Neural cell (in vitro differentiated cells): Measurements from ENCODE around the gene NTRK2. TPM values are rescaled to one million over a fixed set of nuclear protein-coding genes. Genes with fewer than 3 reads are reported as not detected.
A peak's percentile ranks its signal among the peaks of the same experiment; 100 is the strongest.

ENCODE experiments used
- H2AFZ ChIP-seq: fragments of 200-600, 300-800 bp; sonication (generic), shearing (Covaris generic); 2 replicates; pipeline ENCODE4 v1.6.0; 2014; ENCODE audit warnings: low read depth, mild to moderate bottlenecking, antibody characterized with exemption, low read length, moderate library complexity
- H3F3A ChIP-seq: fragments of 200-600 bp; shearing (Covaris generic); 2 replicates; pipeline ENCODE4 v1.6.1; 2016; ENCODE audit warnings: mild to moderate bottlenecking, moderate library complexity, mixed read lengths, antibody characterized with exemption, low read length; ENCODE audit not compliant: insufficient read depth, poor library complexity, severe bottlenecking
- H3K27ac ChIP-seq: fragments of 200-600, 300-800 bp; sonication (generic), shearing (Covaris generic); 2 replicates; pipeline ENCODE4 v1.5.1; 2014; ENCODE audit warnings: mild to moderate bottlenecking, low read length, moderate library complexity
- H3K27me3 ChIP-seq: fragments of 300-800, 200-600 bp; sonication (generic), shearing (Covaris generic); 2 replicates; pipeline ENCODE4 v1.6.0; 2014; ENCODE audit warnings: mild to moderate bottlenecking, low read depth, low read length, moderate library complexity; ENCODE audit not compliant: insufficient read depth
- H3K36me3 ChIP-seq: fragments of 300-800, 200-600 bp; sonication (generic), shearing (Covaris generic); 2 replicates; pipeline ENCODE4 v1.5.1; 2014; ENCODE audit warnings: mild to moderate bottlenecking, antibody characterized with exemption, low read length, moderate library complexity; ENCODE audit not compliant: insufficient read depth
- H3K4me2 ChIP-seq: fragments of 300-800, 200-600 bp; sonication (generic), shearing (Covaris generic); 2 replicates; pipeline ENCODE4 v1.6.0; 2014; ENCODE audit warnings: mild to moderate bottlenecking, low read length
- H3K4me3 ChIP-seq: fragments of 300-800, 200-600 bp; sonication (generic), shearing (Covaris generic); 2 replicates; pipeline ENCODE4 v1.5.1; 2014; ENCODE audit warnings: mild to moderate bottlenecking, low read length, moderate library complexity
- H3K79me2 ChIP-seq: fragments of 200-600 bp; shearing (Covaris generic); replicated peaks from 2 replicates; pipeline ENCODE4 v1.6.0; 2014; ENCODE audit warnings: mild to moderate bottlenecking, low read length, moderate library complexity; ENCODE audit not compliant: insufficient read depth
- H3K9ac ChIP-seq: fragments of 300-800, 200-600 bp; sonication (generic), shearing (Covaris generic); 2 replicates; pipeline ENCODE4 v1.6.1; 2016; ENCODE audit warnings: mild to moderate bottlenecking, low read length, mixed read lengths
- H3K9me2 ChIP-seq: fragments of 200-600 bp; shearing (Covaris generic); 2 replicates; pipeline ENCODE4 v1.6.1; 2016; ENCODE audit warnings: mild to moderate bottlenecking, low read length, mixed read lengths; ENCODE audit not compliant: insufficient read depth
- H3K9me3 ChIP-seq: fragments of 200-600, 300-800 bp; sonication (generic), shearing (Covaris generic); 2 replicates; pipeline ENCODE4 v1.6.1; 2016; ENCODE audit warnings: mild to moderate bottlenecking, mixed run types, low read length, moderate library complexity, mixed read lengths
- H4K20me1 ChIP-seq: fragments of 200-600 bp; shearing (Covaris generic); 2 replicates; pipeline ENCODE4 v1.6.1; 2016; ENCODE audit warnings: mild to moderate bottlenecking, mixed run types; ENCODE audit not compliant: insufficient read depth
- EP300 ChIP-seq: fragments of 450-650 bp; conservative IDR thresholded peaks from 2 replicates; pipeline ENCODE4 v1.6.1; 2014; ENCODE audit warnings: antibody characterized with exemption, mild to moderate bottlenecking, moderate library complexity; ENCODE audit not compliant: poor library complexity, severe bottlenecking
- EZH2 ChIP-seq: fragments of 200-600, 300-800 bp; shearing (Covaris generic), sonication (generic); IDR thresholded peaks from 2 replicates; pipeline ENCODE4 v1.6.1; 2014; ENCODE audit warnings: antibody characterized with exemption, low read length, borderline replicate concordance, mild to moderate bottlenecking; ENCODE audit not compliant: insufficient read depth, poor library complexity, severe bottlenecking
- MXI1 ChIP-seq: fragments of 450-650 bp; conservative IDR thresholded peaks from 2 replicates; pipeline ENCODE4 v1.6.1; 2014; ENCODE audit warnings: antibody characterized with exemption, mild to moderate bottlenecking; ENCODE audit not compliant: poor library complexity, severe bottlenecking
- POLR2AphosphoS5 ChIP-seq: IDR thresholded peaks from 2 replicates; pipeline ENCODE4 v1.6.1; 2012
- RAD21 ChIP-seq: fragments of 450-650 bp; conservative IDR thresholded peaks from 2 replicates; pipeline ENCODE4 v1.6.1; 2014; ENCODE audit warnings: antibody characterized with exemption, mild to moderate bottlenecking, moderate library complexity
- REST ChIP-seq: IDR thresholded peaks from 2 replicates; pipeline ENCODE4 v1.6.1; 2012; ENCODE audit warnings: borderline replicate concordance
- SMC3 ChIP-seq: fragments of 450-650 bp; conservative IDR thresholded peaks from 2 replicates; pipeline ENCODE4 v1.6.1; 2014; ENCODE audit warnings: antibody characterized with exemption, mild to moderate bottlenecking, moderate library complexity; ENCODE audit not compliant: poor library complexity
- TAF1 ChIP-seq: IDR thresholded peaks from 2 replicates; pipeline ENCODE4 v1.6.1; 2012; ENCODE audit warnings: low read depth
- polyA plus RNA-seq: library from polyadenylated mRNA; depleted of rRNA; stranded (reverse); fragments of >200 nt; gene quantifications from 2 replicates; pipeline ENCODE4 v1.2.3, GENCODE V29; 2014
- TF ChIP-seq, protein P1 (sequence below): fragments of 450-650 bp; IDR thresholded peaks from 2 replicates; pipeline ENCODE4 v1.5.1; 2014; ENCODE audit warnings: antibody characterized with exemption, mild to moderate bottlenecking, moderate library complexity; ENCODE audit not compliant: poor library complexity, severe bottlenecking

NTRK2 gene
- polyA plus RNA-seq, 1 donor from 2014 or later = 14.2 TPM

DNA sequence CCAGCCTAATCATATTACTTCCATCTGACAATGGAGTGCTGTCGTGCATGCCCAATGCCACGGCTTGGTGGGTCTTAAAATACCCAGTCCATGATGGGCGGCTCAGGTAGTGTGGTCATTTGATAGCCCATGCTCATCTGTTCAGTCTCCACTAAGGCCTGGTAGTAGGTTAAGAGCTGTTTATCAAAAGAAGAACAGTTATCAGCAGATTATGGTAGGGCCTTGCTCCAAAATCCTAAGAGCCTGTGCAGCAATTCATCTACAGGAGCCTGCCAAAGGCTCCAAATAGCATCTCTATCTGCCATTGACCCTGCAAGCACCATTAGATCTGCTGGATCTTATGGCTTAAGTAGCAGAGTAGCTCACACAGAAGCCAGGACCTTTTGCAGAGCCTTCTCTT is 21.8 kb upstream of the NTRK2 start:
- no peaks in the 10 kb centered on the region for H3F3A ChIP-seq
- H3K27me3 ChIP-seq = no peaks in the 10 kb centered on the region
- H3K36me3 ChIP-seq = no peaks in the 10 kb centered on the region
- H3K79me2 ChIP-seq = no peaks in the 10 kb centered on the region
- no peak overlapping the region for H3K4me3 ChIP-seq
- TF ChIP-seq TAF1 = no peak
- TF ChIP-seq POLR2AphosphoS5 = no peak
- TF ChIP-seq, protein P1, sequence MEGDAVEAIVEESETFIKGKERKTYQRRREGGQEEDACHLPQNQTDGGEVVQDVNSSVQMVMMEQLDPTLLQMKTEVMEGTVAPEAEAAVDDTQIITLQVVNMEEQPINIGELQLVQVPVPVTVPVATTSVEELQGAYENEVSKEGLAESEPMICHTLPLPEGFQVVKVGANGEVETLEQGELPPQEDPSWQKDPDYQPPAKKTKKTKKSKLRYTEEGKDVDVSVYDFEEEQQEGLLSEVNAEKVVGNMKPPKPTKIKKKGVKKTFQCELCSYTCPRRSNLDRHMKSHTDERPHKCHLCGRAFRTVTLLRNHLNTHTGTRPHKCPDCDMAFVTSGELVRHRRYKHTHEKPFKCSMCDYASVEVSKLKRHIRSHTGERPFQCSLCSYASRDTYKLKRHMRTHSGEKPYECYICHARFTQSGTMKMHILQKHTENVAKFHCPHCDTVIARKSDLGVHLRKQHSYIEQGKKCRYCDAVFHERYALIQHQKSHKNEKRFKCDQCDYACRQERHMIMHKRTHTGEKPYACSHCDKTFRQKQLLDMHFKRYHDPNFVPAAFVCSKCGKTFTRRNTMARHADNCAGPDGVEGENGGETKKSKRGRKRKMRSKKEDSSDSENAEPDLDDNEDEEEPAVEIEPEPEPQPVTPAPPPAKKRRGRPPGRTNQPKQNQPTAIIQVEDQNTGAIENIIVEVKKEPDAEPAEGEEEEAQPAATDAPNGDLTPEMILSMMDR = no peak
- no peak for TF ChIP-seq EP300
- no peak for TF ChIP-seq SMC3
- TF ChIP-seq EZH2 = no peak
- no peaks in the 10 kb centered on the region for H4K20me1 ChIP-seq
- H3K27ac ChIP-seq = no peak overlapping the region
- H2AFZ ChIP-seq = no peak overlapping the region
- H3K4me2 ChIP-seq = no peak overlapping the region
- H3K9me3 ChIP-seq = no peaks in the 10 kb centered on the region
- no peak overlapping the region for H3K9ac ChIP-seq
- no peaks in the 10 kb centered on the region for H3K9me2 ChIP-seq

DNA sequence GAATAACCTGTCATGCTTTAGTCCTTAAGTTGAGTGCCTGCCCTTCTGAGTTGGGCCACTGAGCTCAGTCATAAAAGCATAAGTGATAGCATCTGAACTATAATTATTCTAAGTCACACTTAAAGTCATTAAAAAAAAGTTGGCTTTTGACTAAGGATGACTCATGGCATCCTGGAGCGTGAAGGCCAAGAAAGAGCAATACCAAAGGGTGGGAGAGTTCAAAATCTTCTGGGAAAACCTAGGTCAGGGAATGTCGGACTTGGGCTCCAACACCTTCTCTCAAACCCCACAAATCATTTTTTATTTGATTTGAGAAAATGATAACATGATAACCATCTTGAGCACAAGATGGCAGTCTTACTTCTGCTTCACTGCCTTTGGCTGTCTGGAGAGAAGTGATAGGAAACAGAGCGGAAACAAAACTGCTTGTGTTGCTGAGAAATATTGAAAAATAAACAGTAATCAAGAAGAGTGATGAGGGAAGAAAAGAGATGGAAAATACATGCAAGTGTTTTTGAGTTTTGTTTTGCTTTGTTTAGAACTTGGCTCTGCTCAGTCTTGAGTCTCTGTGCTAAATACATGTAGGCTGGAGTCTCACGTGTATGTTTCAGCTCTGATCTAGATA is 16.9 kb upstream of the NTRK2 start:
- no peaks in the 10 kb centered on the region for H3F3A ChIP-seq
- no peak overlapping the region for H3K4me3 ChIP-seq
- no peak overlapping the region for H2AFZ ChIP-seq
- no peaks in the 10 kb centered on the region for H3K9me3 ChIP-seq
- no peak overlapping the region for H3K4me2 ChIP-seq
- no peak overlapping the region for H3K27ac ChIP-seq
- H3K79me2 ChIP-seq = no peaks in the 10 kb centered on the region
- H3K9ac ChIP-seq = no peak overlapping the region
- H4K20me1 ChIP-seq = no peaks in the 10 kb centered on the region
- H3K27me3 ChIP-seq = no peaks in the 10 kb centered on the region
- no peaks in the 10 kb centered on the region for H3K9me2 ChIP-seq
- peak; percentile 77 for TF ChIP-seq RAD21
- peak; percentile 80 for TF ChIP-seq SMC3
- TF ChIP-seq EP300 = no peak
- TF ChIP-seq POLR2AphosphoS5 = no peak
- TF ChIP-seq, protein P1 = peak; percentile 67
- TF ChIP-seq MXI1 = no peak
- no peak for TF ChIP-seq TAF1
- no peak for TF ChIP-seq EZH2
- no peak for TF ChIP-seq REST
- no peaks in the 10 kb centered on the region for H3K36me3 ChIP-seq
